HG02885 (cell line): ENCODE data around the gene PNPLA6.

Experiments used
- ATAC-seq: cut with Tn5 transposase; IDR thresholded peaks from one replicate; pipeline ENCODE4 v1.9.1; 2021; ENCODE audit warnings: mild to moderate bottlenecking; ENCODE audit not compliant: unreplicated experiment, poor library complexity

PNPLA6 gene

DNA sequence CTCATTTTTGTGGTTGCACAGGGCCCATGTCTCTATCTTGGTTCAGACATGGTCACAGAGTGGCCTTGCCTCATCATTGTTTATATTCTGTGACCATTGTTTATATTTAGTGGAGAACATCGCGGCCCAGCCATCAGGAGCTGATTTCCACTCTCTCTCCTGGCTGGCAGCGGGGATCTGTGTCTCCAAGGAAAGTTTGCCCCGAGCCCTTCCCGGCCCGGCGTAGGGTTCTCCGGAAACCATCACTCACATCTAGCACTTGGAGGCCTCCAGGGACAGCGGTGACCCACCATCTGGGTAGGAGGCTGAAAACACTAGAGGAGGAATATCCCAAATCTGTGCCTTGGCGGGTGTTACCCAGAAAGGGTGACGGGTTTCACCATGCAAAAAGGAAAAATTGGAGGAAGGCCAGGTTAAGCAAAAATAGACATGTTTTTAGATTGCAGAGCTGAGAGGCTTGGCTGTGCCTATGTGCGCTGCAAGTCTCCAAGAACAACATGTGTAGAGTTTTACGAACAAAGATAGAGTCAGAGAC, 20.3 kb upstream of the PNPLA6 start:
- no peak for ATAC-seq

DNA sequence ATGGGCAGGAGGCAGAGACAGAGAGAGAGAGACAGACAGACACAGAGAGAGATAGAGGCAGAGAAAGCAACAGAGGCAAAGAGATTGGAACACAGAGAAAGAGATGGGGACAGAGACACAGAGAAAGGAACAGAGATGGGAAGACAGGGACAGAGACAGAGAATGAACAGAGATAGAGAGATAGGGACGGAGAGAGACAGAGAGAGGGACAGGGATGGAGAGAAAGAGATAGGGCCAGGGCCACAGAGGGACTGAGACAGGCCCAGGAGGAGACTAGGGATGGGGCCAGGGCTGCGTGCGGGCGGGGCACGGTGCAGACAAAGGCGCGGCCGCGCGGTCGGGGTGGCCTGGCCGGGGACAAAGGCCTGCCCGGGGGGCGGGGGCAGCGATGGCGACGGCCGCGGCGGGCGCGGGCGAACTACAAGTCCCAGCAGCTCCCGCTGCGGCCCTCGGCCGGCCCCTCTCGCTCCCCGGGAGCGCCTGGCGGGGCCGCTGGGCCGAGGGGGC, 19.8 kb upstream of the PNPLA6 start, which contains the start of gene ZNF358:
Gene ZNF358 (plus strand): TSS at position 459 of the 507 bp plus-strand sequence. CDS start 3,140 bp downstream, outside the sequence.
- no peak for ATAC-seq

GRCh38 chr19:7516333-7516732, 19.2 kb upstream of the PNPLA6 start:
- ATAC-seq: no peak

DNA sequence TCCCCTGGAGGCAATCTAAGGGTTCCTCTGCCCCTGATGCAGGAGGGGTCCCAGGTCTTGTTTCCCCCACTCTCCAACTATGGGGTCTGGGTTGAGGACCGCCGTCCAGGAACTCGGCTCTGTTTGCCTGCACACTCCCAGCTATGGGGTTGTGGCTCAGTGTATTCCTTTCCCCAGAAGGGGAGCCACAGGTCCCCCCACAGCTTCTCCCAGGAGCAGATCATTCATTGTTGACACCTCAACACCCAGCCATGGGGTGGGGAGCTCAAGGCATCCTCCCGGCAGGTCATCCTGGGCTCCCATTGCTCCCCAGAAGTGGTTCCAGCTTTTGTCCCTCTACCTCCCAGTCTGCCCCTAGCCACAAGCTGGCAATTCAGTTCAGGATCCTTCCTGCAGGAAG, 18.6 kb upstream of the PNPLA6 start:
- ATAC-seq: no peak

DNA sequence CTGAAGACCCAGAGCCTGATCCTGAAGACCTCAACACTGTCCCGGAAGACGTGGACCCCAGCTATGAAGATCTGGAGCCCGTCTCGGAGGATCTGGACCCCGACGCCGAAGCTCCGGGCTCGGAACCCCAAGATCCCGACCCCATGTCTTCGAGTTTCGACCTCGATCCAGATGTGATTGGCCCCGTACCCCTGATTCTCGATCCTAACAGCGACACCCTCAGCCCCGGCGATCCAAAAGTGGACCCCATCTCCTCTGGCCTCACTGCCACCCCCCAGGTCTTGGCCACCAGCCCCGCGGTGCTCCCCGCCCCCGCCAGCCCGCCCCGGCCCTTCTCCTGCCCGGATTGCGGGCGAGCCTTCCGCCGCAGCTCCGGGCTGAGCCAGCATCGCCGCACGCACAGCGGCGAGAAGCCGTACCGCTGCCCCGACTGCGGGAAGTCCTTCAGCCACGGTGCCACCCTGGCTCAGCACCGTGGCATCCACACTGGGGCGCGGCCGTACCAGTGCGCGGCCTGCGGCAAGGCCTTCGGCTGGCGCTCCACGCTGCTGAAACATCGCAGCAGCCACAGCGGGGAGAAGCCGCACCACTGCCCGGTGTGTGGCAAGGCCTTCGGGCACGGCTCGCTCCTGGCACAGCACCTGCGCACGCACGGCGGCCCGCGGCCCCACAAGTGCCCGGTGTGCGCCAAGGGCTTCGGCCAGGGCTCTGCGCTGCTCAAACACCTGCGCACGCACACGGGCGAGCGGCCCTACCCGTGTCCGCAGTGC, 16.0 kb upstream of the PNPLA6 start:
- no peak for ATAC-seq

DNA sequence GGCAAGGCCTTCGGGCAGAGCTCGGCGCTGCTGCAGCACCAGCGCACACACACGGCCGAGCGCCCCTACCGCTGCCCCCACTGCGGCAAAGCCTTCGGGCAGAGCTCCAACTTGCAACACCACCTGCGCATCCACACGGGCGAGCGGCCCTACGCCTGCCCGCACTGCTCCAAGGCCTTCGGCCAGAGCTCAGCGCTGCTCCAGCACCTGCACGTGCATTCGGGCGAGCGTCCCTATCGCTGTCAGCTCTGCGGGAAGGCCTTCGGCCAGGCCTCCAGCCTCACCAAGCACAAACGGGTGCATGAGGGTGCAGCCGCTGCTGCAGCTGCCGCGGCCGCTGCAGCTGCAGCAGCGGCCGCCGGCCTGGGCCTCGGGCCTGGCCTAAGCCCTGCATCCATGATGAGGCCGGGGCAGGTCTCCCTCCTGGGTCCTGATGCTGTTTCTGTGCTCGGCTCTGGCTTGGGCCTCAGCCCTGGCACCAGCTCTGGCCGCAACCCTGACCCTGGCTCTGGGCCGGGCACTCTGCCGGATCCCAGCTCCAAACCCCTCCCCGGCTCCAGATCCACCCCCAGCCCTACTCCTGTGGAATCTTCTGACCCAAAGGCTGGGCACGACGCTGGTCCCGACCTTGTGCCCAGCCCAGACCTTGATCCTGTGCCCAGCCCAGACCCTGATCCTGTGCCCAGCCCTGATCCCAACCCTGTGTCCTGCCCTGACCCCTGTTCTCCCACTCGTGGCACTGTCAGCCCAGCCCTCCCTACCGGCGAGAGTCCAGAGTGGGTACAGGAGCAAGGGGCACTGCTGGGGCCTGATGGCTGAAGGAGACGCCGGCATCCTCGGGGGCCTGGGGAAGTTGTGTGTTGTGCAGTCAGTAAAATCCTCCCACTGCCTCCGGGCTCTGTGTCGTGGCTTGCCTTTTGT, 15.1 kb upstream of the PNPLA6 start:
- no peak for ATAC-seq

DNA sequence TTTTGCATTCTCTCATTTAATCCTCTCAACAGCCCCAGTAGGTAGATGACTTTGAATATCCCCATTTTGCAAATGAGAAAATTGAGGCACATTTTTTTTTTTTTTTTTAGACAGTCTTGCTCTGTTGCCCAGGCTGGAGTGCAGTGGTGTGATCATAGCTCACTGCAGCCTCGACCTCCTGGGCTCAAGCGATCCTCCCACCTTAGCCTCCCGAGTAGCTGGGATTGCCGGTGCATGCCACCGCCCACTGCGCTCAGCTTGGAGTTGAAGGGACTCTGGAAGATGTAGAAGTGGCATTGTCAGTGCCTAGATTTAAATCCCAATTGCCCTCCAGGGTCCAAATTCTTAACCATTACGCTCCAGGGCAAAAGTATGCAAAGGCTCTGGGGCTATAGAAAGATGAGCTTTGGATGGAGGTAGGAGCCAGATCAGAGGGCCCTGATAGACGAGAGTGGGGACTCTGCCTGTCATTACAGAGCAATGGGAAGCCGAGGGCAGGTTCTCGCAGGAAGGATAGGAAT, 13.9 kb upstream of the PNPLA6 start:
- no peak for ATAC-seq

DNA sequence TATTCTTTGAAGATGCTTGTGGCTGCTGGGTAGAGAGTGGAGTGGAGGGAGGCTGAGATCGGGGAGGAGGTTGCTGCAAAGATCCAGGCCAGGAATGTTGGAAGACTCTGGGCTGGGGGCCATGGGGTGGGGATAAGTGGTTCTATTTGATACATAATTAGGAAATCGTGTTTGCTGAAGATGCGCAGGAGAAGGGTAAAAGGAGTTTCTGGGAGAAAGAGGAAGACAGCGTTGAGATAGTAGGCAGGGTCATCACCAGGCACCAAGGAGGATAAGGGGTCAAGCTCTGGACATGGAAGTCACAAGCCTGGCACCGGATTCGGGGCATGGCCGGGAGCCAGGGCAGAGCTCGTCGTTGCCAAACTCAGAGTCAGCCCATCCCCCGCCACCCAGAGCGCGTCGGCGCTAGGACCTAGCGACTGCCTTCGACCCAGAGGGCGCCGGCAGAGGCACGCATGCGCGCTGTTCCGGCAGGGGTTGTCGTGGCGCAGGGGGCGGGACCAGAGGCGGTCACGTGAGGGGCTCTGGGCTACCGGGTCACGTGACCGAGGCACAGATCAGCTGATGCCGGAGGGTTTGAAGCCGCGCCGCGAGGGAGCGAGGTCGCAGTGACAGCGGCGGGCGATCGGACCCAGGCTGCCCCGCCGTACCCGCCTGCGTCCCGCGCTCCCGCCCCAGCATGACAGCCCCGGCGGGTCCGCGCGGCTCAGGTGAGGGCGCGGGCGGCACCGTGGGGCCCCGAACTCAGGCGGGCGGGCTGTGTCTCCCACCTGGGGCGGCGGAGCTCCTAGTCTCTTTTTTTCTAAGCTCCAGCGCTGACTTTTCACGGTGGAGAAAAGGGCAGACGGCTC, 13.2 kb upstream of the PNPLA6 start, which contains the start of gene MCOLN1:
Gene MCOLN1 (plus strand): TSS at position 553 of the 851 bp plus-strand sequence. CDS start 127 bp downstream, at position 680.
- ATAC-seq: peak; percentile 86

- ATAC-seq: no peak
Measured at GRCh38 chr19:7522923-7523667, 12.4 kb upstream of the PNPLA6 start.

DNA sequence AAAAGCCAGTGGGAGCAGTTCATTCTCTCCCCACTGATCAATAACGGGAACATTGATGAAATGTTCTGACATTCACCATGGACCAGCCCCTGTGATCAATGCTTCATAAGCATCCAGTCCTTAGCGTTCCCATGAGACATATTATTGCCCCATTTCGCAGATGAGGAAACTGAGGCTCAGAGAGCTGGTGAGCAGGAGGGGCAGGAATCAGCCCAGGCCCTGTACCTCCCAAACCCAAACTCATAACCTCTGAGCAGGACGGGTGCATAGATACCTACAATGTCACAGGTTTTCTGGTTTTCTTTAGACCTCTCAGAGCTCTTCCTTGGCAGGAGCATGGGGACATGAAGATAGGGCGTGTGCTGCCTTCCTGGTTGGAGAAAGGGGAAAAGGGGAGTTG, 11.0 kb upstream of the PNPLA6 start:
- no peak for ATAC-seq

GRCh38 chr19:7524992-7525739, 10.4 kb upstream of the PNPLA6 start:
- no peak for ATAC-seq

- ATAC-seq: no peak
Measured at GRCh38 chr19:7526059-7526929, 9.2 kb upstream of the PNPLA6 start.

DNA sequence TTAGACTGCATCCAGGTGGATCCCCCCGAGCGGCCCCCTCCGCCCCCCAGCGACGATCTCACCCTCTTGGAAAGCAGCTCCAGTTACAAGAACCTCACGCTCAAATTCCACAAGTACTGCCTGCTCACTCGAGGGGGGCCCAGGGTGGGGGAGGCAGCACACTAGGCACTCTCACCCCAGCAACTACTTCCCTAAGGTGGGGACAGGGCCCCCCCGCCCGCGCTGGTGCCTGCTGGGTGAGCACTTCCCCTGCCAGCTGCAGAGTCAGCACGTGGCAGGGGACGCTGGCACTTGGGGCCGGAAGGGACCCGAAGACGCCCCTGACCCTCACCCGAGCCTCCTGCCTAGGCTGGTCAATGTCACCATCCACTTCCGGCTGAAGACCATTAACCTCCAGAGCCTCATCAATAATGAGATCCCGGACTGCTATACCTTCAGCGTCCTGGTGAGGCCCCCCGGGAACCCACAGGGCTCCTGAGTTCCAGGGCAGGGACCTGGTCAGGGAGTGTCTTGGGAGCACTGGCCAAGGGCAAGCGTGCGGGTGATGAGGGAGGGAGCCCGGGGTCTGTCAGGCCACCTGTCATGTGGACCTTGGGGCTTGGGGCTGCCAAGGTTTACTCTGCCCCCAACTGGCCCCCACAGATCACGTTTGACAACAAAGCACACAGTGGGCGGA, 7.9 kb upstream of the PNPLA6 start:
- ATAC-seq: no peak

GRCh38 chr19:7528192-7528519, 7.4 kb upstream of the PNPLA6 start:
- ATAC-seq: no peak

GRCh38 chr19:7528522-7529245, 6.8 kb upstream of the PNPLA6 start:
- no peak for ATAC-seq

- no peak for ATAC-seq
Measured at GRCh38 chr19:7529246-7529600, 6.3 kb upstream of the PNPLA6 start.
